Erythroblast (primary cell): ENCODE results near the gene CPNE5.

Experiments
- GATA1 ChIP-seq: IDR thresholded peaks from 2 replicates; pipeline ENCODE4 v1.6.1; 2011; ENCODE audit warnings: low read depth, mild to moderate bottlenecking, control low read depth, low read length, moderate library complexity
- POLR2A ChIP-seq: IDR thresholded peaks from 2 replicates; pipeline ENCODE4 v1.6.1; 2011; ENCODE audit warnings: mild to moderate bottlenecking, low read length

DNA sequence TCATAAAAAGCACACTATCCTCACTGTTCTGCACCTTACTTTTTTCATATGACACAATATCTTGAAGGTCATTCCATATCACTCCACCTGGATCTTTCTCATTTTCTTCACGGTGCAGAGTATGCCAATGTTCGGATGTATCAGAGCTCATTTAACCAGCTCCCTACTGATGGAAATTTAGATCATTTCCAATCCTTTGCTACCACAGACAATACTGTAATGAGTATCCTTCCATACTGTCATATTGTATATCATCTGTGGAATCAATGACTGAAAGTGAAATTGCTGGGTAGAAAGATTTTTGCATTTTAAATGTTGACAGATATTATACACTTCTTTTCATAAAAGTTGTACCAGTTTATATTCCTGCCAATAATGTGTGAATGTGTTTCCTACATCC, 143.8 kb downstream of the CPNE5 start:
- TF ChIP-seq POLR2A = no peak
- no peak for TF ChIP-seq GATA1
